Liver (tissue), 9 donors: ENCODE data around the gene HDDC2. TPM values are rescaled to one million over a fixed set of nuclear protein-coding genes. Genes with fewer than 3 reads are reported as not detected.

Experiments
- DNase-seq: peaks from one replicate; pipeline ENCODE4 v3.0.0-alpha.2; 2017; ENCODE audit warnings: low spot score
- H3K27ac ChIP-seq, 2 donors: one replicate each; pipeline ENCODE4 v1.7.0; 2013; ENCODE audit warnings: inconsistent platforms in 2 of 2, low read length in 2 of 2, control low read depth in 1 of 2, low read depth in 1 of 2, mild to moderate bottlenecking in 1 of 2
- H3K27me3 ChIP-seq, 4 donors: one replicate each; pipeline versions ENCODE4 v1.6.1 to v1.7.0; 2013; ENCODE audit warnings: low read length in 3 of 4, inconsistent platforms in 1 of 4, mild to moderate bottlenecking in 1 of 4, moderate library complexity in 1 of 4; ENCODE audit not compliant: control insufficient read depth in 4 of 4, insufficient read depth in 4 of 4
- H3K36me3 ChIP-seq, 4 donors: one replicate each; pipeline versions ENCODE4 v1.6.1 to v1.7.0; 2013; ENCODE audit warnings: low read length in 3 of 4, mild to moderate bottlenecking in 3 of 4, low read depth in 1 of 4, moderate library complexity in 1 of 4; ENCODE audit not compliant: control insufficient read depth in 4 of 4, insufficient read depth in 3 of 4
- H3K4me1 ChIP-seq, 4 donors: one replicate each; pipeline versions ENCODE4 v1.6.1 to v1.7.0; 2013; ENCODE audit warnings: low read length in 3 of 4, mild to moderate bottlenecking in 3 of 4, moderate library complexity in 1 of 4; ENCODE audit not compliant: control insufficient read depth in 4 of 4, insufficient read depth in 4 of 4
- H3K4me3 ChIP-seq, 3 donors: one replicate each; pipeline versions ENCODE4 v1.6.1 to v1.7.0; 2013; ENCODE audit warnings: low read length in 3 of 3, control low read depth in 1 of 3, low read depth in 1 of 3, mild to moderate bottlenecking in 1 of 3
- H3K9ac ChIP-seq, 2 donors: one replicate each; pipeline ENCODE4 v1.7.0; 2013; ENCODE audit warnings: low read length in 2 of 2, mild to moderate bottlenecking in 2 of 2, moderate library complexity in 2 of 2, control low read depth in 1 of 2, low read depth in 1 of 2
- H3K9me3 ChIP-seq, 4 donors: one replicate each; pipeline versions ENCODE4 v1.6.1 to v1.7.0; 2013; ENCODE audit warnings: low read length in 3 of 4; ENCODE audit not compliant: control insufficient read depth in 4 of 4
- EGR1 ChIP-seq, 2 donors: IDR thresholded peaks; 2 replicates each; pipeline ENCODE4 v1.6.1; 2016 to 2018; ENCODE audit warnings: antibody characterized with exemption in 2 of 2, low read depth in 2 of 2
- FOXA1 ChIP-seq: IDR thresholded peaks from 2 replicates; pipeline ENCODE4 v1.6.1; 2016; ENCODE audit warnings: antibody characterized with exemption
- FOXA2 ChIP-seq: IDR thresholded peaks from 2 replicates; pipeline ENCODE4 v1.6.1; 2016; ENCODE audit warnings: antibody characterized with exemption
- GABPA ChIP-seq, 2 donors: IDR thresholded peaks in 1 of 2; conservative IDR thresholded peaks in 1 of 2; 2 replicates each; pipeline ENCODE4 v1.6.1; 2016; ENCODE audit warnings: antibody characterized with exemption in 2 of 2, mild to moderate bottlenecking in 1 of 2, moderate library complexity in 1 of 2
- HNF4A ChIP-seq, 2 donors: conservative IDR thresholded peaks; 2 replicates each; pipeline ENCODE4 v1.6.1; 2016; ENCODE audit warnings: antibody characterized with exemption in 2 of 2, mild to moderate bottlenecking in 2 of 2
- HNF4G ChIP-seq: IDR thresholded peaks from 2 replicates; pipeline ENCODE4 v1.6.1; 2016; ENCODE audit warnings: antibody characterized with exemption
- JUND ChIP-seq, 2 donors: IDR thresholded peaks; 2 replicates each; pipeline ENCODE4 v1.6.1; 2016; ENCODE audit warnings: antibody characterized with exemption in 2 of 2
- NR2F2 ChIP-seq: IDR thresholded peaks from 2 replicates; pipeline ENCODE4 v1.6.1; 2016; ENCODE audit warnings: antibody characterized with exemption
- RXRA ChIP-seq, 2 donors: IDR thresholded peaks; 2 replicates each; pipeline ENCODE4 v1.6.1; 2017 to 2018; ENCODE audit warnings: antibody characterized with exemption in 2 of 2, mild to moderate bottlenecking in 1 of 2
- SP1 ChIP-seq: IDR thresholded peaks from 2 replicates; pipeline ENCODE4 v1.6.1; 2018; ENCODE audit warnings: antibody characterized with exemption, mild to moderate bottlenecking
- TAF1 ChIP-seq: conservative IDR thresholded peaks from 2 replicates; pipeline ENCODE4 v1.6.1; 2016; ENCODE audit warnings: antibody characterized with exemption, mild to moderate bottlenecking
- YY1 ChIP-seq: IDR thresholded peaks from 2 replicates; pipeline ENCODE4 v1.6.1; 2016; ENCODE audit warnings: antibody characterized with exemption, mild to moderate bottlenecking
- WGBS: extraction: QIAGEN DNeasy Blood & Tissue Kit; methylation state at CpG from one replicate; pipeline ENCODE4 v1.1.7; 2013; 5-methylcytosine and 5-hydroxymethylcytosine counted together
- polyA plus RNA-seq, 2 donors: library from polyadenylated mRNA; stranded (reverse) in 1 of 2; unstranded in 1 of 2; fragments of 200-250 nt in 1 of 2; fragments of >200 nt in 1 of 2; fragmentation: Nextera tagmentation in 1 of 2; extraction: Ambion mirVana in 1 of 2; gene quantifications; one replicate each; pipeline versions ENCODE4 v1.2.1 to v1.2.3, GENCODE V29; 2013 to 2015
- total RNA-seq, 2 donors: library from RNA; depleted of rRNA; stranded (reverse); fragments of >200 nt; gene quantifications; one replicate each; pipeline ENCODE4 v1.2.3, GENCODE V29; 2014
- TF ChIP-seq, protein P1 (sequence below): IDR thresholded peaks from 2 replicates; pipeline ENCODE4 v1.6.1; 2016; ENCODE audit warnings: antibody characterized with exemption, mild to moderate bottlenecking
- TF ChIP-seq, protein P2 (sequence below): IDR thresholded peaks from 2 replicates; pipeline ENCODE4 v1.6.1; 2016; ENCODE audit warnings: antibody characterized with exemption
- TF ChIP-seq, protein P3 (sequence below): IDR thresholded peaks from 2 replicates; pipeline ENCODE4 v1.6.1; 2016; ENCODE audit warnings: antibody characterized with exemption
- TF ChIP-seq, protein P4 (sequence below): IDR thresholded peaks from 2 replicates; pipeline ENCODE4 v1.6.1; 2016; ENCODE audit warnings: antibody characterized with exemption
- TF ChIP-seq, protein P5 (sequence below): fragments of 150-350 bp; IDR thresholded peaks from 2 replicates; pipeline ENCODE4 v1.5.1; 2017; ENCODE audit warnings: improper control_type of control experiment, low read depth, low read length; ENCODE audit not compliant: missing input control
- donor health status: healthy.
- donor health status: healthy.
- donor health status: healthy.
- donor health status: healthy.
- donor health status: healthy.

HDDC2 gene
- total and polyA plus RNA-seq, 4 donors, result 8.8 to 21.0 (median 11.8) TPM

- TF ChIP-seq JUND (IDR thresholded peaks at IDR 0.05) (no peak), GABPA (IDR thresholded peaks at IDR 0.05 in 1 of 2, conservative IDR thresholded peaks at IDR 0.05 in 1 of 2) (no peak)
Measured at GRCh38 chr6:125251516-125252220, 50.1 kb downstream of the HDDC2 start (continued).

GRCh38 chr6:125250511-125250910, 51.3 kb downstream of the HDDC2 start:
- Histone ChIP-seq H3K4me3 (no peak overlapping the region), H3K27me3 (no peaks in the 10 kb centered on the region), H3K36me3 (peaks cover 0 to 4% (median 1%) of the 10 kb centered on the region in 4 donors), H3K9me3 (no peaks in the 10 kb centered on the region), H3K4me1 (no peaks in the 10 kb centered on the region), H3K9ac (no peak overlapping the region), H3K27ac (no peak overlapping the region)
- 39% methylated on average over 1 of the region's 1 CpG for WGBS
- no peak for TF ChIP-seq RXRA (IDR thresholded peaks at IDR 0.05)
- TF ChIP-seq, protein P1, sequence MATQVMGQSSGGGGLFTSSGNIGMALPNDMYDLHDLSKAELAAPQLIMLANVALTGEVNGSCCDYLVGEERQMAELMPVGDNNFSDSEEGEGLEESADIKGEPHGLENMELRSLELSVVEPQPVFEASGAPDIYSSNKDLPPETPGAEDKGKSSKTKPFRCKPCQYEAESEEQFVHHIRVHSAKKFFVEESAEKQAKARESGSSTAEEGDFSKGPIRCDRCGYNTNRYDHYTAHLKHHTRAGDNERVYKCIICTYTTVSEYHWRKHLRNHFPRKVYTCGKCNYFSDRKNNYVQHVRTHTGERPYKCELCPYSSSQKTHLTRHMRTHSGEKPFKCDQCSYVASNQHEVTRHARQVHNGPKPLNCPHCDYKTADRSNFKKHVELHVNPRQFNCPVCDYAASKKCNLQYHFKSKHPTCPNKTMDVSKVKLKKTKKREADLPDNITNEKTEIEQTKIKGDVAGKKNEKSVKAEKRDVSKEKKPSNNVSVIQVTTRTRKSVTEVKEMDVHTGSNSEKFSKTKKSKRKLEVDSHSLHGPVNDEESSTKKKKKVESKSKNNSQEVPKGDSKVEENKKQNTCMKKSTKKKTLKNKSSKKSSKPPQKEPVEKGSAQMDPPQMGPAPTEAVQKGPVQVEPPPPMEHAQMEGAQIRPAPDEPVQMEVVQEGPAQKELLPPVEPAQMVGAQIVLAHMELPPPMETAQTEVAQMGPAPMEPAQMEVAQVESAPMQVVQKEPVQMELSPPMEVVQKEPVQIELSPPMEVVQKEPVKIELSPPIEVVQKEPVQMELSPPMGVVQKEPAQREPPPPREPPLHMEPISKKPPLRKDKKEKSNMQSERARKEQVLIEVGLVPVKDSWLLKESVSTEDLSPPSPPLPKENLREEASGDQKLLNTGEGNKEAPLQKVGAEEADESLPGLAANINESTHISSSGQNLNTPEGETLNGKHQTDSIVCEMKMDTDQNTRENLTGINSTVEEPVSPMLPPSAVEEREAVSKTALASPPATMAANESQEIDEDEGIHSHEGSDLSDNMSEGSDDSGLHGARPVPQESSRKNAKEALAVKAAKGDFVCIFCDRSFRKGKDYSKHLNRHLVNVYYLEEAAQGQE, result no peak
- no peak for TF ChIP-seq NR2F2
- TF ChIP-seq, protein P2, sequence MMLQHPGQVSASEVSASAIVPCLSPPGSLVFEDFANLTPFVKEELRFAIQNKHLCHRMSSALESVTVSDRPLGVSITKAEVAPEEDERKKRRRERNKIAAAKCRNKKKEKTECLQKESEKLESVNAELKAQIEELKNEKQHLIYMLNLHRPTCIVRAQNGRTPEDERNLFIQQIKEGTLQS, result no peak
- no peak for TF ChIP-seq HNF4G
- TF ChIP-seq FOXA2, result no peak
- no peak for TF ChIP-seq HNF4A (conservative IDR thresholded peaks at IDR 0.05)
- TF ChIP-seq, protein P3, sequence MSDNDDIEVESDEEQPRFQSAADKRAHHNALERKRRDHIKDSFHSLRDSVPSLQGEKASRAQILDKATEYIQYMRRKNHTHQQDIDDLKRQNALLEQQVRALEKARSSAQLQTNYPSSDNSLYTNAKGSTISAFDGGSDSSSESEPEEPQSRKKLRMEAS, result no peak
- TF ChIP-seq, protein P4, sequence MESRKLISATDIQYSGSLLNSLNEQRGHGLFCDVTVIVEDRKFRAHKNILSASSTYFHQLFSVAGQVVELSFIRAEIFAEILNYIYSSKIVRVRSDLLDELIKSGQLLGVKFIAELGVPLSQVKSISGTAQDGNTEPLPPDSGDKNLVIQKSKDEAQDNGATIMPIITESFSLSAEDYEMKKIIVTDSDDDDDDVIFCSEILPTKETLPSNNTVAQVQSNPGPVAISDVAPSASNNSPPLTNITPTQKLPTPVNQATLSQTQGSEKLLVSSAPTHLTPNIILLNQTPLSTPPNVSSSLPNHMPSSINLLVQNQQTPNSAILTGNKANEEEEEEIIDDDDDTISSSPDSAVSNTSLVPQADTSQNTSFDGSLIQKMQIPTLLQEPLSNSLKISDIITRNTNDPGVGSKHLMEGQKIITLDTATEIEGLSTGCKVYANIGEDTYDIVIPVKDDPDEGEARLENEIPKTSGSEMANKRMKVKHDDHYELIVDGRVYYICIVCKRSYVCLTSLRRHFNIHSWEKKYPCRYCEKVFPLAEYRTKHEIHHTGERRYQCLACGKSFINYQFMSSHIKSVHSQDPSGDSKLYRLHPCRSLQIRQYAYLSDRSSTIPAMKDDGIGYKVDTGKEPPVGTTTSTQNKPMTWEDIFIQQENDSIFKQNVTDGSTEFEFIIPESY, result no peak
- TF ChIP-seq FOXA1, result no peak
- TF ChIP-seq SP1, result no peak
- no peak for DNase-seq

- Histone ChIP-seq H3K9me3 (no peaks in the 10 kb centered on the region), H3K27ac (no peak overlapping the region), H3K36me3 (peaks cover 0 to 4% (median 1%) of the 10 kb centered on the region in 4 donors), H3K4me3 (no peak overlapping the region), H3K9ac (no peak overlapping the region), H3K27me3 (no peaks in the 10 kb centered on the region), H3K4me1 (no peaks in the 10 kb centered on the region)
- WGBS, result 95% methylated on average over 7 of the region's 7 CpGs
- no peak for DNase-seq
- TF ChIP-seq HNF4G (no peak), HNF4A (conservative IDR thresholded peaks at IDR 0.05) (no peak), EGR1 (IDR thresholded peaks at IDR 0.05; ENCODE audit: low read depth in 2 of 2) (no peak), YY1 (no peak), SP1 (no peak), JUND (IDR thresholded peaks at IDR 0.05) (no peak), TAF1 (no peak)
- TF ChIP-seq, protein P4, result no peak
- TF ChIP-seq, protein P5, sequence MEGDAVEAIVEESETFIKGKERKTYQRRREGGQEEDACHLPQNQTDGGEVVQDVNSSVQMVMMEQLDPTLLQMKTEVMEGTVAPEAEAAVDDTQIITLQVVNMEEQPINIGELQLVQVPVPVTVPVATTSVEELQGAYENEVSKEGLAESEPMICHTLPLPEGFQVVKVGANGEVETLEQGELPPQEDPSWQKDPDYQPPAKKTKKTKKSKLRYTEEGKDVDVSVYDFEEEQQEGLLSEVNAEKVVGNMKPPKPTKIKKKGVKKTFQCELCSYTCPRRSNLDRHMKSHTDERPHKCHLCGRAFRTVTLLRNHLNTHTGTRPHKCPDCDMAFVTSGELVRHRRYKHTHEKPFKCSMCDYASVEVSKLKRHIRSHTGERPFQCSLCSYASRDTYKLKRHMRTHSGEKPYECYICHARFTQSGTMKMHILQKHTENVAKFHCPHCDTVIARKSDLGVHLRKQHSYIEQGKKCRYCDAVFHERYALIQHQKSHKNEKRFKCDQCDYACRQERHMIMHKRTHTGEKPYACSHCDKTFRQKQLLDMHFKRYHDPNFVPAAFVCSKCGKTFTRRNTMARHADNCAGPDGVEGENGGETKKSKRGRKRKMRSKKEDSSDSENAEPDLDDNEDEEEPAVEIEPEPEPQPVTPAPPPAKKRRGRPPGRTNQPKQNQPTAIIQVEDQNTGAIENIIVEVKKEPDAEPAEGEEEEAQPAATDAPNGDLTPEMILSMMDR, result no peak
Measured at GRCh38 chr6:125248136-125248535, 53.6 kb downstream of the HDDC2 start.
